TTC549 (cell line): ENCODE data around the gene CBFA2T2.
"Not testable (repeated sequence)": the region's sequence is repeated elsewhere in the genome, so short reads cannot be mapped to it uniquely, and the experiment has no call there.

Source experiments
- FAIRE-seq: peaks from 2 replicates; lab custom pipeline; 2012; peaks lifted over from hg19 to GRCh38; lab: Jason Lieb, UNC

Gene CBFA2T2

DNA sequence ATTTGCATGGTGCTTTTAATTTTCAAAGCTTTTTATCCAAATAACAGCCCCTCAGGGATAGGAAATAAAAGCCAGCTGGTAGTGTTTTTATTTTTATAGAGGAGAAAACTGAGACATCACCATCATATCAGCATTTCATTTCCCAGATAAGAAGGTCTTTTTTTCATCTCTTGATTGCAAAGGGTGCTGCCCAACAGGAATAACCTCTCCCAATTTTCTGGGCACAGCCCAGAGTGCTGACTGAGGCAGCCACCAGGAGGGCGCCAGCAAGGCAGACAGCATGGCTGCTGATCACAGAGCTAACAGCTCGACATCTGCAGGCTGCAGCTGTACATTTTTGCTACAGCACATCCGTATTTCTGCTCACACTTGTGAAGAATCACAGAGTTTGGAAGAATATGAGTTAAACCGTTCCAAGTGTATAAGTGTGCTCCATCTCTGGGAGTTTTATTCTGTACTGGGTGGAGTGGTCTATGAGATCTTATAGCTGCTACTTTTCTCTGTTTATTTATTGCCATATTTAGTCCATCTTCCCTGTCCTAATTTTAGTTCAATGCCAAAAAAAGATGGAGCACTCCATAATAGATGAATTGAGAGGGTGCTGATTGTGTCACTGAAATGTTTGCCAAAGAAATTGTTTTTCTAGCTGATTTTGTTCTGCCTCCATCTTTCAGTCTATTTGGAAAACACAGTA, 86.7 kb downstream of the CBFA2T2 start:
- no peak for FAIRE-seq

DNA sequence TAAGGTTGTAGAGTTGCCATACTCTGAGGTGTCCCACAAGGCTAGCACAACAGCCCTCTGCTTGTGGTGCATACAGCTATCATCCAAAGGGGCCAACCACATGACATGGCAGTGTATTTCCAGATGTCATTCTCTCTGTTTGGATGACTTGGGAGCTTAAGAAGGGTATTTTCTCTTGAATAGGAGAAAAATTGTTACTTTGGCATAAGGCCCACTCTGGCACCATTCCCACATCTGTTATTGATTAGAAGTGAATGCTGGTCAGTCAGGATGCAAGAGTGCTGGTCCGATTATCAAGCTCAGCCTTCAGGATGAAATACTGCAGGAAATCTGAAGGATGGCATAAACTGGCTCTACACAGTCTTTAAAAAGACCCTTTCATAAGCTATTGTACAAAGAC, 88.6 kb downstream of the CBFA2T2 start:
- no peak for FAIRE-seq

DNA sequence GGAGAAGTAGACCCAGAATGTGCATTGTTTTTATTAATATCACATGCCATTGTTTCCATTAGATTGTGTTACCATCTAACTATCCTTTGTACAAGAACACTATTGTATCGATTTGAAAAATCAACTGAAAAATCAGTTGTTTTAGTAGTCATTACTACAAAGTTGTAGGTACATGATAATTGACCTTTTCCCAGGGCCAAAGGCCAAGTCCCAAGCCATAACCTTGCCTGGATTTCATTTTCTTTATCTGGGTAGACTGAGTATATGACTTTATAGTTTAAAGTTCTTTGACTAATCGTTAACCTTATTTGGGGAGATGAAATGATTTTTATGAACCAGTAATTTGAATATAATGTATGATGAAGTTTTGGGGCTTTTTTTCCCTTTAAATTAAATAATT, 93.2 kb downstream of the CBFA2T2 start:
- FAIRE-seq: no peak

DNA sequence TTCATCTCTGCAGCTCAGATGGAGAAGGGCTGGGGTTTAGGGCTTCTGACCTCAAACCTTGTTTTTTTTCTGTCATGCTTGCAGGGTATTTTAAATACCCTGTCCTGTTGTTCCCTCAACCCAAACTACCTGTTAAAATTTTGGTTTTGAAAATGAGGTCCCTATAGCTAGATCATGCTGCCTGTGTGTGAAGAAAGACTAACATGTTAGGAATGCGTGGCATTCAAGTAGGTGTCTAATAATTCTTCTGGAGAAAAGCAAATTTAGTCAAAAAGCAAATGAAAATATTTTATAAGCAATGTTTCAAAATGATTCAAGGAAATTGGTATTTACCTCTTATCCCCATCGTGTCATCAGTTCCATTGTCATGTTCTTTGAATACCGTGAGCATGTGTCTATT, 95.1 kb downstream of the CBFA2T2 start:
- FAIRE-seq: no peak

DNA sequence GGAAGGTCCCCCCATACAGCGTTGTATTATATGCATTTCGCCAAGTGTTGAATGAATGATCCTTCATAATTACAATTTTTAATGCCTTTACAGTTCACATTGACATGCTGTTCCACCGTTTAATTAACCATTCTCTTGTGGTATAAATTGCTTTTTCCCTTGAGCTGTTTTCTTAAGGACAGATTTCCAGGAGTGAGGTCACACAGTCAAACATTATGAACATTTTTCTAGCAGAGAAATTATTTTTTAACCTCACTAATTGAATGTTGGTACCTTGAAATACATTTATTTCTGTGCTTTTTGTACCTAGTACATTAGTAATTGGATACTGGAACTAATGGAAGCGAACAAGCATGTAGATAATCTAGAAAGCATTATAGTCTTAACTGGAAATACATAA, 95.5 kb downstream of the CBFA2T2 start:
- no peak for FAIRE-seq

DNA sequence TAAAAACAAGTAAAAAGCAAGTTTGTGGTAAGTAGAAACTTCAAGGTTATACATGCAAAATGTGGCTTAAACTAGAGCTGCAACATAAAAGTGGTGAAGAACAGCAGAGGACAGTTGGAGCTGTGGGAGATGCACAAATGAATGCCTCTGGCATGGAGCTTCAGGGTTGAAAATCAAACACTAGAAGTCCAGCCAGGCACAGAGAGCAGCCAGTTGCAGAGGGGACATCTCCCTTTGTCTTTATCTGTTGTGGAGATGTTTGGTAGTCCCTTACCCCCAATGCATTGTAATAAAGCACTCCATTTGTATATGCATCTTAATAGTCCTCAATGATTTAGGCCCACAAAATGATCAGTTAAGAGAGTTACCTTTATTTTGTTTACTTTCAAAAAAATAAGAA, 99.2 kb downstream of the CBFA2T2 start:
- FAIRE-seq: no peak

DNA sequence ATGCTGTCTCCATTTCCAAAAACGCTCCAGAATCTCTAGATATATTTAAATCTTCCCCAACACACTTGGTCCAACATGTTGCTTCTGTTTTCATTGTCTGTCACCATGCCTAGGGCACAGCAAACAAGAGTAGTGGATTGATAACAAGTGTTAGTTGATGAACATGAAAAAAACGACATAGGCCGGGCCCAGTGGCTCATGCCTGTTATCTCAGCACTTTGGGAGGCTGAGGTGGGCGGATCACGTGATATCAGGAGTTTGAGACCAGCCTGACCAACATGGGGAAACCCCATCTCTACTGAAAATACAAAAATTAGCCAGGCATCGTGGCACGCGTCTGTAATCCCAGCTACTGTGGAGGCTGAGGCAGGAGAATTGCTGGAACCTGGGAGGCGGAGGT, 102.0 kb downstream of the CBFA2T2 start:
- not testable (repeated sequence) for FAIRE-seq

DNA sequence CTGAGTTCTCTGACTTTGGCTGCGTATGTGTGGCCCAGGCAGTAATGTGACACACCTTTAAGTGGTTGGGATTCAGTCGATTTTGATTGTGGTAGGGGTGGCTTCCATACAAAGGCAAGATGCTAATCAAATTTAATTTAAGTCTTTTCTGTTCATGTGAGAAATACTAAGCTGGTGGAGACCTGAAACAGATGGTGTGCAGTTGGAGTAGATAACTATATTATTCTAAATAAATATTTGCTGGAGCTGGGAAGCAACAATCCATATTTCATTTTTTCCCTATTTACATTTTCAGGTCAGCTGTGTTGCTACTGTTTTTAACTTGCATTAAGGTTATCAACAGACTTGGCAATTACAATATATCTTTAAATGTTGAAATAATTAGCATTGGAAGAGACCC, 104.8 kb downstream of the CBFA2T2 start:
- FAIRE-seq: no peak

DNA sequence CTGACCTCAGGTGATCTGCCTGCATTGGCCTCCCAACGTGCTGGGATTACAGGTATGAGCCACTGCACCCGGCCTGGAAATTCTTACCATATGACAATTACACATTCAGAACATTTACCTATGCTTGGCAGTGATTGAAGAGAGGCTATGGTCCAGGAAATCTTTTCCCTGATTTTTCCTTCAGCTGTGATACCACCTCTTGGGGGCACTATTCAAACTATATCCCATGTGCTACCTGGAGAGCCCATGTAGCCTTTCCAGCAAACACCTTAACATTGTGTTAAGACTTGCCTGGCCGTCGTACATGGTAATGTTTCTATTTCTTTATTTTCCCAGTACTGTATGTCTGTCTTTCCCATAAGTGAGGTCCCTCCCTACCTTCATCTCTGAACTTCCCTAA, 110.5 kb downstream of the CBFA2T2 start:
- no peak for FAIRE-seq

DNA sequence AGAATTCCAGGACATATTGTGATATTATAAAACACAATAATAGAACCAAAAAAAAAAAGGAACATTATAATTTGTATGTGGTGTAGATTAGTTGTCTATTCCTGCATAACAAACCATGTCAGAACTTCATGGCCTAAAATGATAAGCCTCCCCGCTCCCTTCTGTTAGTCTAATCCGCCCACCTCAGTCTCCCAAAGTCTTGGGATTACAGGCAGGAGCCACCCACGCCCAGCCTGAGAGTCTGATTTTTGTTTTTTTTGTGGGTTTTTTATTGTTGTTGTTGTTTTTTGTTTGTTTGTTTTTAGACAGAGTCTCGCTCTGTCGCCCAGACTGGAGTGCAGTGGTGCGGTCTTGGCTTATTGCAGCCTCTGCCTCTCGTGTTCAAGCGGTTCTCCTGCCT, 111.1 kb downstream of the CBFA2T2 start:
- no peak for FAIRE-seq

DNA sequence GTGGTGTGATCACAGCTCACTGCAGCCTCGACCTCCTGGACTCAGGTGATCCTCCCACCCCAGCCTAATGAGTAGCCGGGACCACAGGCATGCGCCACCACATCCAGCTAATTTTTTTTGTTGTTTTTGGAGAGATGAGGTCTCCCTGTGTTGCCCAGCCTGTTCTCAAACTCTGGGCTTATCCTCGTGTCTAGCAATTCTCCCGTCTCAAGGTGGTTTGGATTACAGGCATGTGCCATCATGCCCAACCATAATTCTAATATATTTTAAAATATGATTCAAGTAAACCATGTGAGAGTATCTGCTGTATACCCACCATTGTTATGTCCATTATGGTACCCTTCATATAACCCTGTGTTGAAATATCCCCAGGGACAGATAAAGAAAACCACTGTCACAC, 112.0 kb downstream of the CBFA2T2 start:
- no peak for FAIRE-seq

DNA sequence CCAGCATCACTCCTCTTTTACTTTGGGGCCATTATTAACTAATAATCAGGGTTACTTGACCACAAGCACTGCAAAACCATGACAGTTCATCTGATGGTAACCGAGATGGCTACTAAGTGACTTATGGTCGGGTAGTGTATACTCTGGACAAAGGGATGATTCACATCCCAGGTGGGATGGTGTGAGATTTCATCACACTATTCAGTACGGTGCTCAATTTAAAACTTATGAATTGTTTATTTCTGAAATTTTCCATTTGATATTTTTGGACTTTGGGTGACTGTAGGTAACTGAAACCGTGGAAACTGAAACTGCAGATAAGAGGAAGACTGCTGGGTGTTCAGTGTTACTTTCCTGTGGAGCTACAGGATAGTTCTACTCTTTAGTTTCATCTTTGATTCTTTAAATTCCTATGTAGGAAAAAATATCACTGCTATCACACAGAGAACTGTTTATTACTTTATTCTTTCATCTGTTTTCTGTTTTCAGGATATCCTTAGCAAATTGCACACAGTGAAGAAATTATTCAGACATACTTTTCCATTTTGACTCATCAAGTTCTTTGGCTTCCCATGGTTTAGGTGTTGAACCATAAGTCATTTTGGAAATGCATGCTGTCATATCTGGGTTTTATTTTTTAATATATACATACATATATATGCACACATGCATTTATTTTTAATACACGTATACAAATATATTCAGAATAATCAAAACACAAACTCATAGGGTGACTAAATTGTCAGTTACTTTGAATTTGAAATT, 113.1 kb downstream of the CBFA2T2 start:
- no peak for FAIRE-seq

DNA sequence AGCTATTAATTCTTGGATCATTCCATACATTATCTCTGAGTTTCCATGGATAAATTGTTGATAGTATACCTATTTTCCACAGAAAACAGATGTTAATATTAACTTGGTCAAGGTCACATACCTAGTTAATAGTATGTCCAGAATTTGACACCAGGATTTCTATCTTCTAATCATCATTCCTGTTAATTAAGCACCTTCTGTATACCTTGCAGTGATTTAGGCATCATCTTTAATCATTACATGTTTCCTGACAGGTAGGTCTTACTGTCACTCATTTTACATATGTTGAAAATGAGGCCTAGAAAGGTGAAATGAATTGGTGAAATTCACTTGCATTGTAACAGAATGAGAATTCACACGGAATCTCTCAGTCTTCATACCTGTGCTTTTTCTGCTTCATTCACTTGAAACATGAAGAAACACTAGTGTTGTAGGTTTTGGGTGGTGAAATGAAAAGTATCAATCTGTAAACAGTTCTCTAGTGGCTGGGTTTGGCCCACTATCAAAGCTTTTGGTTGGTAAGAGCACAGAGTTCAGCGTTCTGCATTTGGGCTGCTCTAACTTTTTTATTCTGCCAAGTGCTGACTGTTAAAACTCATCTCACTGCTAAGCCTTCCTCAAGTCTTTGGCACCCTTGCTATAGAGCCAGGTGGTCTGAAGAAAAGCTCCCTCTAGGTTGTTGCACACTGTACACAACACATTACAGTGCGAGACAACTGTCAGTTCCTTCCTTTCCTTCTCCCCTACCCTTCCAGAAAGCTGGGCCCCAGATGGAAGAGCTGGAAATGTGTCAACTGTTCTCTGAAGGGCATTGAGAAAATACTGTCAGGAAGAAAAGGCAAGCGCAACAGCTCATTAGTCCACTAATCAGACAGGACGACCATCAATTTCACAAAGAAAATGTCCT, 114.4 kb downstream of the CBFA2T2 start:
- FAIRE-seq: no peak

DNA sequence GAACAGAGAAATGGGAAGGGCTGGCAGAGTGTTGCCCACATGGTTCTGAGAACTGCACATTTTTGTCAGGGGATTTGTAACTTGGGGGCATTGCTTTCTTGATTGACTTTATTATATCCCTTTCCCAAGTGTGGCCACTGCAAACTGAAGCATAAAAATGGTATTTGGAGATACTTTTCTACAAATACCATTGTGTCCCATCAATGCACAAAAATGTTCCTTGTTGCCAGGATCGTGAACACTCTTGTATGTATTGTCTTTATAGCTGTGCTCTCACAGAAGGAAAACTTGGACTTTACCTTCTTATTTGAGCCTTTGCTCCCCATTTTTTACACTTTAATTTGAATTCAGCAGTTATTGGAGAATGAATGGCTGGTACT, 115.1 kb downstream of the CBFA2T2 start:
- no peak for FAIRE-seq

DNA sequence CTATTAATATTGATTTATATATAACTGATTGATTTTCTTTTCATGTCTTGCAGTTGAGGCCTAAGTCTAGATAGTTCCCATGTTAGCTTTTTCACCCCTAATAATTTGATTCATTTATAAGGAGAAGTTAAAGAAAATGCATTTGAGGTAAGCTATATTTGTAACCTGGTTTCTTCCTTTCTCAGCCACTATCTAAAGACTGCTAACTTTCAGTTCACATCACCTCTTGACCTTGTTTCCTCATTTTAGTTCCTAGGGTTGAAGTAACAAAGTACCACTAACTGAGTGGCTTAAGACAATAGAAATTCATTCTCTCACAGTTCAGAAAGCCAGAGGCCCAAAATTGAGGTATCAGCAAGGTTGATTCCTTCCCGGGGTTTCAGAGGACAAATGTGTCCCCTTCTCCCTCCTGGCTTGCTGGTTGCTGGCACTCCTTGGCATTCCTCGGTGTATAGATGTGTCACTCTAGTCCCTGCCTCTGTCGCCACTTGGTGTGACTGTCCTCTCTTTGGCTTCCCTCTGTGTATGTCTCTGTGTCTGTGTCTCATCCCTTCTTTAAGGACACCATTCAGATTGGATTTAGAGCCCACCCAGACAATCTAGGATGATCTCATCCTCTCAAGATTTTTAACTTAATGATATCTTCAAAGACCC, 116.3 kb downstream of the CBFA2T2 start:
- no peak for FAIRE-seq

DNA sequence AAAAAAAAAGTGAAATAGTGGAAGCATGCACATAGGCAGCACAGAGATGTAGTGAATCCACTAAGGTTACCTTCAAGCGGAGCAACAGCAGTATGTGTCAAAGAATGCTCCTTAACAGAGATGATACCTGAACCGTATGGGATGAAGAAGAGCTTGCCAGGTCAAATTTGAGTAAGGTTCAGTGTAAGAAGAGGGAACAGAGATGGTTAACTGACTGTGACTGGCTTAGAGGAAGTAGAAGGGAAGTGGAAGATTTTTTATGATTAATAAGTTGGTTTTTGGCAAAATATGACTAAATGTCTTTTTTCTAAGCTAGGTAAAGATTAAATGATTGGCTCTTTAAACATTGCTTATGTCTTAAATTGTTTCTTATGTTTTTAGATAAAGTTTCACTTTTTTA, 119.6 kb downstream of the CBFA2T2 start:
- no peak for FAIRE-seq

DNA sequence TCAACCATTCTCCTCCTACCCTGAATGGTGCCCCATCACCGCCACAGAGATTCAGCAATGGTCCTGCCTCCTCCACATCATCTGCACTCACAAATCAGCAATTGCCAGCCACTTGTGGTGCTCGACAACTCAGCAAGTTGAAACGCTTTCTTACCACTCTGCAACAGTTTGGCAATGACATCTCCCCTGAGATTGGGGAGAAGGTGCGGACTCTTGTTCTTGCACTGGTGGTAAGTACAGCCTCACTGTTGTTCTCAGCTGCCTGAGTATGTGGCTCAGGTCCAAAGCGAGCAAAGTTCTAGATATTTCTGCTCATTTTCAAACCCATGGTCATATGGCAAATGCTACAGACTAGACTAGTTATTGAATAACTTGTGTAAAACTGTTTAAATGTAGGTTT, 121.2 kb downstream of the CBFA2T2 start:
- no peak for FAIRE-seq

DNA sequence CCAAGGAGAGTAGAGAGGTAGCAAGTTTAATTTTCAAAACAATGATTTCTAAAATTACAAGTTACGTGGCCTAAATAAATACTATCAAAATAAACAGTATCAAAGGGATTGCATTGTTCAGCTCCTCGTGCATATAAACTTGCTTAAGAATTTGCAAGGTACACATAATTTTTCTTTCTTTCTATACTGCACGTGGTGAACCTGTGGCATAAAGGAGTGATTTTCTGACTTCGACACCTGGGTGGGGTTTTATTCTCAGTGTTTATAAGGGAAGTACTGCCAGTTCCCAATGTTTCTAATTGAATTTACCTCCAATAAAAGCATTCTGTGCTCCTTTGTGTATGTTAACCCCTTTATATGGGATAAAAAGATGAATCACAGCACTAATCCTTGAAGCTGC, 122.1 kb downstream of the CBFA2T2 start:
- FAIRE-seq: no peak

DNA sequence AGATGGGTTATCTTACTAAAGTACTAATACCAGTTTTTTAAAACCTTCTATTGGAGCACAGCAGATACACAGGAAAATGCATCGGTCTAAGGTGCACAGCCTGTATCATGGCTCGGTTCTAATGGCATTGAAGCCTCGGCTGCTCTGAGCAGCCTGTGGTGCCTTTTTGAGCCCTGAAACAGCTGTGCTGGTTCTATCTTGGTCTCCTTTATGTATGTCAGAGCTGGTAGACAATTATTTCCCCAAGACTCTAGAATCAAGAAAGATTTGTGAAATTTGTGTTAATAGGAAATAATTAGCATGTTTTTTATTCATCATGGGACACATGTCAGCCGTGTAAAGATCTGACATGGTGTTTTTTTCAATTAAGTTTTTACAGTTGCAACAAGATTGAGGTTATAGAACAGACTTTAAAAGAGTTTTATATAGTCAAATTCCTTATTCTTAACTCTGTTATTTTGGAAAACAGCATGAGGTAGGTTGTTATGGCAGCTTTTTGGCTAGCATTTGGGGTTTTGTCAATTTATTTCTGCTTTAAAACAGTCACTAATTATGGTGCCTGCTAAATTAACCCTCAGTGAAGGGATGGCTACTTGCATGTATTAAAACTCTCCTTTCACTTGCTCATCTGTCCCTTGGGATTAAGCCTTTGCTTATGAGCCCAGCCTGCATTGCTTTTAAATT, 132.0 kb downstream of the CBFA2T2 start:
- no peak for FAIRE-seq

DNA sequence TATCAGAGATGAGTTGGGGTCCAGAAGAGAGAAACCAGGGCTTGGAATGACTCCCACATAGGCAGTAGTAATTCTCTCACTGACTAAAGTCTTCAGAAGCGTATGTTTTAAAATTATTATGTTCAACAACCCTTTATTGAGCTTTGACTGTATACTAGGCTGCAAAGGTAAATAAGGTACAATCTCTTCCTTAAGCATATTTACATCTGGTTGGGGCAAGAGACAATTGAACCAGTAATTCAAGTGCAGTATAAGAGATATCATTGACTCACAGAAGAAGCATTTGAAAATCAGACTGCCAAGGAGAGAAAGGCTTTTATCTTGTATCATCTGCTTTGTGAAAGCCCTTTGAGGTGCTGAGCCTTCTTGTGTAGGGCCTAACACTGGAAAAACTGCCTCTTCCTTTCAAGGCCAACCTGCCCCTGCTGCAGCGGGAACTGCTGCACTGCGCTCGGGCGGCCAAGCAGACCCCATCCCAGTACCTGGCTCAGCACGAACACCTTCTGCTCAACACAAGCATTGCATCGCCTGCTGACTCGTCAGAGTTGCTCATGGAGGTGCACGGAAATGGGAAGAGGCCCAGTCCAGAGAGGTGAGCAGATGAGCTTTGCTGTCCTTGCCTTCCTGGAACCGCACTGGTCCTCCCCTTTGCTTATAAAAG, 132.9 kb downstream of the CBFA2T2 start:
- no peak for FAIRE-seq

DNA sequence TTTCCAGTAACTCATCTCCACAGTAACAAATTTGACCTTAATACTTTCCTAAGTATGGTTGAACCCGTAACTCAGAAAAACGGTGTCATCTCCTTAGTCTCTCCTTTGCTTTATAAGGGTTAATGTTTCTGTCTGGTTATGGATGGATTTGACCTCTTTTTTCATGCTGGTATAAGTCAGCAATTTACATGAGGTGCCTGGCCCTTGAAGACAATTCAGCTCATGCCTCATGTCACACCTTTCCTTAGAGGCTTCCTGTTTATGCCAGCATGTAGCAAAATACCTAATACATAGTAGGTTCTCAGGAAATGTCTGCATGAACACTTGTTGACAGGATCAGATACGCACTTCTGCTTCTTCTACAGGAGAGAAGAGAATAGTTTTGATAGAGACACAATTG, 134.5 kb downstream of the CBFA2T2 start:
- FAIRE-seq: no peak
